Adrenal gland (tissue), 5 donors: ENCODE data around the gene ISCU.

Experiments
- CTCF ChIP-seq, 6 experiments: fragments of 450-650 bp in 4 of 6; fragments of 200-600 bp in 2 of 6; sonication (generic) in 1 of 6; IDR thresholded peaks; 1 replicate in 5 of 6; 2 replicates in 1 of 6; pipeline versions ENCODE4 v1.5.1 to v1.8.0; 2016 to 2021; ENCODE audit warnings: antibody characterized with exemption in 6 of 6, mild to moderate bottlenecking in 2 of 6, moderate library complexity in 1 of 6
- POLR2A ChIP-seq, 2 donors: fragments of 450-650 bp; IDR thresholded peaks; one replicate each; pipeline ENCODE4 v1.6.1; 2017; ENCODE audit warnings: antibody characterized with exemption in 2 of 2, mild to moderate bottlenecking in 2 of 2, moderate library complexity in 1 of 2
- donor health status: DM: no; HTN: no; CAD: no.

DNA sequence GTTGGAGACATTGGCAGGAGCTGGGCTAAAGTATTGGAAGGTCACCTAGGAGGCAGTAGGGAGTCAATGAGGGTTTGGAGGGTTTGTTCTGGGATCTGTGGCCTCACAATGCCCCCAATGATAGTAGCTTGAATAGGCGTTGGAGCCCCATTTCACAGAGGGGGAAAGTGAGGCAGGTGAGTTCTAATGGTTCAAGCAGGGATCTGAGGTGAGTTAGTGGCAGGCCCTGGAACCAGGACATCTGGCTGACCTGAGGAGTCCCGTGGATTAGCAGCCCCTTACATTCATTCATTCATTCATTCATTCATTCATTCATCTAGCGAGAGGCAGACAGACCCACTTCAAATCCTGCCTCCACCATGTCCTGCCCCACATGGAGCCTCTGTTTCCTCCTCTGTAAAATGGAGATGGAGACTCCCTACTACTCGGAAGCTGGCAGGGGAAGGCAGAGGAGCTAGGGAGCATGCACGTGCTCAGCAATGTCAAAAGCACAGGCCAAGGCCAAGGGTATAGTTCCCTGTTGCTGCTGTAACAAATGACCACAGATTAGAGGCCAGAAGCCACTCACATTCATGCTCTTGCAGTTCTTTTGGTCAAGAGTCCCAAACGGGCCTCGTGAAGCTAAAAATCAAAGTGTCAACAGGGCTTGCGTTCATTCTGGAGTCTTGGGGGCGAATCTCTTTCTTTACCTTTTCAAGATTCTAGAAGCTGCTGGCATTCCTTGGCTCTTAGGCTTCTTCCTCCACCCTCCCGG, 37.7 kb downstream of the ISCU start:
- TF ChIP-seq CTCF (IDR thresholded peaks at IDR 0.05): no peak
- TF ChIP-seq POLR2A (IDR thresholded peaks at IDR 0.05): no peak
